GM12801 (cell line): ENCODE data around the gene GSTA4.
"Not testable (repeated sequence)": the region's sequence is repeated elsewhere in the genome, so short reads cannot be mapped to it uniquely, and the experiment has no call there.

Experiments used
- CTCF ChIP-seq: IDR thresholded peaks from one replicate; pipeline ENCODE4 v1.5.1; 2011; ENCODE audit warnings: control low read depth; ENCODE audit not compliant: insufficient read length; ENCODE audit errors: extremely low read depth

The GSTA4 gene

DNA sequence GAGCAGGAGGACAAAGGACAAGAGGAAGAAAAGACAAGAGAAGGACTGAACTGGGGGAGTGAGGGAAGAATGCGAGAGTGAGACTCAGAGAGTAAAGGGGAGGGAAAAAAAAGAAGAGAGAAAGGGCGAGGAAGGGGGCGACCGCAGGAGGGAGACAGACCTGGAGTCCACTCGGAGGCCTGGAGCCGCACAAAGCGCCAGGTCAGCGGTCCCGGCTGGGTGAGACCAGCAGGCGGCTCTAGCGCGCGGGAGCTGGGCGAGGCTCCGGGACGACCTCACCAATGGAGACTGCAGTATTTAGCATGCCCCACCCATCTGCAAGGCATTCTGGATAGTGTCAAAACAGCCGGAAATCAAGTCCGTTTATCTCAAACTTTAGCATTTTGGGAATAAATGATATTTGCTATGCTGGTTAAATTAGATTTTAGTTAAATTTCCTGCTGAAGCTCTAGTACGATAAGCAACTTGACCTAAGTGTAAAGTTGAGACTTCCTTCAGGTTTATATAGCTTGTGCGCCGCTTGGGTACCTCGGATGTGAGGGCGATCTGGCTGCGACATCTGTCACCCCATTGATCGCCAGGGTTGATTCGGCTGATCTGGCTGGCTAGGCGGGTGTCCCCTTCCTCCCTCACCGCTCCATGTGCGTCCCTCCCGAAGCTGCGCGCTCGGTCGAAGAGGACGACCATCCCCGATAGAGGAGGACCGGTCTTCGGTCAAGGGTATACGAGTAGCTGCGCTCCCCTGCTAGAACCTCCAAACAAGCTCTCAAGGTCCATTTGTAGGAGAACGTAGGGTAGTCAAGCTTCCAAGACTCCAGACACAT, at the start of gene GSTA4:
Gene GSTA4 (minus strand): TSS at position 196 of the 824 bp plus-strand sequence. CDS start 1,041 bp downstream, outside the sequence.
- TF ChIP-seq CTCF: not testable (repeated sequence)

GRCh38 chr6:53044572-53044971, 49.5 kb upstream of the GSTA4 start:
- TF ChIP-seq CTCF: no peak

GRCh38 chr6:53044071-53044470, 49.0 kb upstream of the GSTA4 start:
- TF ChIP-seq CTCF: no peak

DNA sequence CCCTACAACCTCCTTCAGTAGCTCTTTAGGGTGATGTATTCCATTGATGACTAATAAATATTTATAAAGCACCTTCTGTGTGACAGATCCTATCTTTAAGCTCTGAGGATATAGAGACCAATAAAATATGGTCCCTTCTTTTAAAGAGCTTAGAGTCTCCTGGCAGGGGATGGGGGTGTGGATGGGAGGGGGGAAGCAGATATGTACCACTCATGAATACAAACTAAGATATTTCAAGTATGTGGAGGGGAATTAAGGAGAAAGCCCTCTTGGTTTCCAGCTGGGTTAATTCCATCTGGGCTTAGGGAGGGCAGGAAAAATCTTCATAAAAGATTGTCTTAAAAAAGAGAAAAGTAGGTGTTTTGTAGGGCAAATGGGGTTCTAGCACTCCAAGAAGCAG, 48.5 kb upstream of the GSTA4 start:
- no peak for TF ChIP-seq CTCF

DNA sequence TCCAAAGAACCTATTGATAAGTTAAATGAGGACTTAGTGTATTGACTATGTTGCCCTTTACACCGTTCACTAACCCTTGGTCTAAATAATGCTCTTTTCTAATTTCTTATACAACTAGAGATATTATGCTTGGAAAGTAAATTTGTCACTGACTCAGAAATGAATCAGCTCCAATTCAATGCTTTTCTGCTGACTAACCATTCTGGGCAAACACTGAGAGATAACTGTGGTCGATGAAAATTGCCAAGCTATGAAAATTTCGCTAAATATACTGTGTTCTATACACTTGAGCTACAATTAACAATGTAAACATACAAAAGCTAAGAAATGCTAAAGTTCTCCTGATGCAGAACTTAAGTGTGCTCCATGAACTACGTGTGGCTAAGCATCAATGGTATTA, 47.0 kb upstream of the GSTA4 start:
- TF ChIP-seq CTCF: no peak

- TF ChIP-seq CTCF: no peak
Measured at GRCh38 chr6:53041356-53041755, 46.3 kb upstream of the GSTA4 start.

DNA sequence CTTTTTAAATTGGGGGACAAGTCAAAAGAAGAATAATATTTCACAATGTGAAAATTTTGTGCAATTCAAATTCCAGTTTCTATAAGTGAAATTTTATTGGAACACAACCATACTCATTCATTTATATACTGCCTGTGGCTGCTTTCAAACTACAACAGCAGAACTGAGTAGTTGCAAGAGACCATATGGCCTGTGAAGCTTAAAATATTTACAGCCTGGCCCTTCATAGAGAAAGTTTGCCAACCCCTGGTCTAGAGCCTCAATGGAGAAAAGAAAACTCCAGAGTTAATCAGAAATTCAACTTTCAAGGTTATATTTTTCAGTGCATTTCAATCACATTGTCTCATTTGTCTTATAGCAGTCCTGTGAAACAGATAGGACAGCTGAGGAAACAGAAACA, 43.5 kb upstream of the GSTA4 start:
- no peak for TF ChIP-seq CTCF
